ENCODE results near the gene DDX53.

GRCh38 chrX:22987452-22987851 is 12.3 kb upstream of the DDX53 start:
- TF ChIP-seq TCF7 (CRISPR knock-in tag; IDR thresholded peaks at IDR 0.05; ENCODE audit: low read depth) (no peak), KAT7 (CRISPR knock-in tag; IDR thresholded peaks at IDR 0.05; ENCODE audit: borderline replicate concordance) (no peak), IRF2 (CRISPR knock-in tag; IDR thresholded peaks at IDR 0.05; ENCODE audit: borderline replicate concordance, low read depth) (no peak), ATF1 (CRISPR knock-in tag; IDR thresholded peaks at IDR 0.05) (no peak), CTCF (IDR thresholded peaks at IDR 0.05) (no peak), E2F5 (CRISPR knock-in tag; IDR thresholded peaks at IDR 0.05) (no peak), CREM (CRISPR knock-in tag; IDR thresholded peaks at IDR 0.05) (no peak), NR2C2 (CRISPR knock-in tag; IDR thresholded peaks at IDR 0.05) (no peak), JUN (CRISPR knock-in tag; IDR thresholded peaks at IDR 0.05) (no peak), MLX (CRISPR knock-in tag; IDR thresholded peaks at IDR 0.05) (no peak), USF2 (CRISPR knock-in tag; IDR thresholded peaks at IDR 0.05) (no peak), SMAD4 (CRISPR knock-in tag; IDR thresholded peaks at IDR 0.05) (no peak), ELF4 (CRISPR knock-in tag; IDR thresholded peaks at IDR 0.05; ENCODE audit: low read depth) (no peak), ZSCAN18 (CRISPR knock-in tag; IDR thresholded peaks at IDR 0.05) (no peak)

Data from WTC11 (cell line).